HK-2 (cell line): Measurements from ENCODE around the gene MPZL1.
"Not testable (repeated sequence)": the region's sequence is repeated elsewhere in the genome, so short reads cannot be mapped to it uniquely, and the experiment has no call there.

Experiments used
- DNase-seq: peaks from one replicate; pipeline ENCODE4 v3.0.0-alpha.2; 2018; ENCODE audit not compliant: unreplicated experiment

The MPZL1 gene

DNA sequence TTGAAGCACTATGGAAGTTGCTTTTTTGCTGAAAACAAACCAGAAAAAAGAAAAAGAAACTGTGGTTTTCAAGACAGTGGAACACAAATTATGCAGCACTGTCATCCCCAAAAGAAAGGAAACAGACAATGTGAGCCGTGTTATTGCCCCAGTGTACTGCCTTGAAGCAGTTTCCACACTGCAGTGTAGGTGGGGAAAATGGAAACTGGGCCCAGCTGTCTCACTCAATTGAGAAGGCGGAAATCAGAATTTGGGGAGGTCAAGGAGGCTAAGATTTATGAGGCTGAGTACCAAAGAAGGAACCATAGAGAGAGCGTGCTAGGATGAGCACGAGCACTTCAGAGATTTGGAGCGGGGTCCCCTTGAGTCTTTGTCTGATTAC, 55.5 kb downstream of the MPZL1 start:
- DNase-seq = no peak

DNA sequence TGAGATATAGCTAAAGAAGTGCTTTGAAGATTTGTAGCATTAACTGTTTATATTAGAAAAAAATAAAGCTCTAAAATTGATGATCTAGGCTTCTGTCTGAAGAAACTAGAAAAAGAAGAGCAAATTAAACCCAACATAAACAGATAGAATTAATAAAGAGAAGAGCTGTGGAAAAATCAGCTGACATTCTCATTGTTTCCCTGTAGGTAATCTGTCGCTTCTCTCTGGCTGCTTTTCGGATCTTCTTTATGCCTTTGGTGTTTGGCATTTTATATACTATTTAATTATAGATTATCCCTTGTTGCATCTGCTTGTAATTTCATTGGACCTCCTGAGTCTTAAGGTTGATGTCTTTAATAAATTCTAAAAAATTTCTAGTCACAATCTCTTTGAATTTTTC, 59.8 kb downstream of the MPZL1 start:
- DNase-seq = no peak

DNA sequence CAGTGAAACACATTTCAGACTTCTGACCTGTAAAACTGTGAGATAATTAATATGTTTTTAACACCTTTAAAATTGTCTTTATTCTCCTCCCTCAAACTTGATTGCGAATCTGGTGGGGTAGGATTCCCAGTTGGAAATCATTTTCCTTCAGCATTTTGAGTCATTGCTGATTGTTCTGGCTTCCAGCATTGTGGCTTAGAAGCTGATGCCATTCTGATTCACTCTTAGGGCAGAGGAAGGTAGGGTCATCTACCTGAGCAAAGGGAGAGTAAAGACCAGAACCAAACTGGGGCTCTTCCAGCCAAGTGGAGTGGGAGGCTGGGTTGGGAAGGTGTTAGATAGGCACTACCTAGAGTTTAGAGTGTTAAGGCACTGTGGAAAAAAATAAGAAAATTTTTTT, 61.2 kb downstream of the MPZL1 start:
- DNase-seq = no peak

- DNase-seq = no peak
Measured at GRCh38 chr1:167784876-167785550, 63.2 kb downstream of the MPZL1 start.

DNA sequence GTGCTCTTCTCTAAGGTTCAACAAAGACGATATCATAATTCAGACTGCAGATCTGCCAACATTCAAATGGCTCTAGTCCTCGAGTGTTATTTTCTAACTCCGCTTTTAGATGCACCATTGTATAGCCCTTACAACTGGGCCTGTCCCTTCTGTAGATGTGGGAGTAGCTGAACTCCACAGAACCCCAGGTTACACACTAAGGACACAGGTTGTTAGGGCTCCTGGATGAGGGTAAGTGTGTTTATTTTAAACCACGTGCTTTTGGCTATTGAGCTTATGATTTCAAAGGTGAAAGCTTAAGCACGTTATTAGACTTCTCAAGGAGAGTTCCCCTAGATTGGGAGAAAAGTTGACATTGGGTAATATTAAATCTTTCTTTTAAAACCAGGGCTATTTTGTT, 64.7 kb downstream of the MPZL1 start:
- DNase-seq = no peak

DNA sequence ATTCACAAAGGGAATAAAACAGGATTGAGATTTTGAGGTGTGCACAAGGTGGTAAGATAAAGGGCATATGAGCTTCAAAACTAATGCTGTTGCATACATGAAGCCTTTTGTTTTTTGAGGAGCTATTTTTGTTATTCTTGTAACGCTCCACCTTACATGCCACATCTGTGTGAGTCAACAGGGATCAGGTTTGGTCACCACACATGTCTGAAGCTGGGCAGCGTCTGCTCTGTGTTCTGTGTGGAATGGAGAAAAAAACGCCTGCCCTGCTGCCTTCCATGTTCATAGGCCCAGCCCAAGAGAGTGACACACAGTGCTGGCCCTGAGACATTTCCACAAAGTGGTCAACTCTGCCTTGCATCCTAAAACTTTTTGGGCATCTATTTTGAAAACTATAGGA, 67.7 kb downstream of the MPZL1 start:
- DNase-seq = no peak

DNA sequence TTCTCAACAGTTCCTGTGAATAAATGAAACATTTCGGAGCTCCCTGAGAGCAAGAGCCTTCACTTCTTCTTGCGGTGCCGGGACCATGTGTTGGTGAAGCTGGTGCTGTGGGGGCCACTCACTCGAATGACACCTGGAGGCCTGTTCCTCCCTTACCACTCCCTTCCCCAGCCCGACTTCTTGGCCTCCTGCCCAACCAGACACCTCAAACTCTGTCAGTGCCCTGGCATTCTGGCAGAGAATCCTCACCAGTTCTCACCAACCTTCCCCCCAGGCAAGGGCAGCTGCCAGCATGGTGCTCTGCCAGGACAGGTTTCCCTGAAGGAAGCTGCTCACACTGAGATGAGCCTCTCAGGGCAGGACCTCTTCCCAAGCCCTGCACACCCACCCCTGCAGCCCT, 68.3 kb downstream of the MPZL1 start:
- no peak for DNase-seq

GRCh38 chr1:167791281-167792187, 69.8 kb downstream of the MPZL1 start:
- no peak for DNase-seq

GRCh38 chr1:167792188-167792565, 70.4 kb downstream of the MPZL1 start:
- no peak for DNase-seq

DNA sequence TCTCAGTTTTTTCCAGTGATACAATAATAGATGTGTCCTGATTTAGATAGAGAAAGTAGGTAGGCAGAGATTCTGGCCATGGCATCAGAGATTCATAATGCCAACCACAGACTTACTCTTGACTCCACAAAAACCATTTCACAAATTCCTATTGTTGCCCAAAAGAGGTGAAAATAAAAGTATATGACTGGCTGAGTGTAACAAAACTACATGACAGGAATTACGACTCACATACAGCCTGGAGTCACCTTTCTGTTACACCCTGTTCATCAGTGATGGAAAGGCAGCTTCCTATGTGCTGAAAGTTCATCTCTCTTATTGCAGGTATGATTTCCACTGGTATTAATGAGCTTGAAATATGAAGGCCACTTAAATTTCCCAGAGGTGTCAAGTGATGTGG, 72.3 kb downstream of the MPZL1 start:
- no peak for DNase-seq

DNA sequence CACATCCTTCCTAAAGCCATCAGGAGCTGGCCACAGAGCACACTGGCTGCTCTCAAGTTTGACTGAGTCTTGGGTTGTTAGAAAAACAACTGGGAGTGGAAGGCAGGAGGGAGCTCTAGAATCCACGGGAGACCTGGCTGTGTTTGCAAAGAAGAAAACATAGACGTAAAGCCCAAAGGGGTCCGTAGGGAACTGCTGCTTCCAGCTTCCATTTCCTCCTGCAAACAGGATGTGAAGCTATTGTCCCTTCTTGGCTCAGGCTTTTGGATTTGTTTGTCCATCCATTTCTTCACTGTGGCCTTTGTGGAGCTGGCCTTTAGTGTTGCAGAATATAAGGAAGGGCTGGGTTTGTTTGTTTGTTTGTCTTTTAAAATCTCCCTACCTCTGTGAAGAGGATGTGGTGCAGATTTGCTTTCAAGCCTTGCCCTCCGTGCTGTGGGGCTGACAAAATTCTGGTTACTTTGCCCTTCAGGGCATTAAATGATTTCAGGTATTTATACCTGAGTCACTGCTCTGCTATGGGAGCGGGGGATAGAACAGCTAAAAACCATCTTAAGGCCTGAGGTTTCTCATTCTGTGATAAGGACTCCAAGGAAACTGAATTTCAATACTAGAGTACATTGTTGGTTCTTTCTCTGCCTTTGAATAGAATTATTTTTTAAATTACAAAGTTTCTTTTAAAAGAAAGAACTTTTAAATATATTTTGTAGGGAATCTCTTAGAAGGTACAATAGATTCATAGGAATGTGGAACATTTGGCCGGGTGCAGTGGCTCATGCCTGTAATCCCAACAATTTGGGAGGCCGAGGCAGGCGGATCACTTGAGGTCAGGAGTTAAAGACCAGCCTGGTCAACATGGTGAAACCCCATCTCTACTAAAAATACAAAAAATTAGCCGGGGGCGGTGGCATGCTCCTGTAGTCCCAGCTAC, 74.3 kb downstream of the MPZL1 start:
- no peak for DNase-seq

GRCh38 chr1:167797015-167797414, 75.2 kb downstream of the MPZL1 start:
- peak; percentile 85 for DNase-seq

DNA sequence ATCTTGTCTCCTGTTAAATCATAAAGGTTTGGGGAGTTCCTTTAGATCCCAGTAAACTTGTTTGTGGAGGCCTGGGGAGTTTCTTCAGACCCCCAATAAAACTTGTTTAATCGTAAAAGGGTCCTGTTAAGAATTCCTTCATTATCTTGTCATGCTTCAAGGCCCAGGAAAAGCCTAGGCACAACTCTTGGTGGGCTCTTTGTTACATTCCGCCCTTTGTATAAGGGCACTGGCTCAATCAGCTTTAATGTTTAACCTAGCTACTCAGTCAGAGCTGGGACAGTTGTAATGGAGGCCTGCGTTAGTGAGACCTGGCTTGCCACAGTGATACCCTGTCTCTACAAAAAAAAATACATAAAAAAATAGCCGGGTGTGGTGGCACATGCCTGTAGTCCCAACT, 77.2 kb downstream of the MPZL1 start:
- DNase-seq = no peak

DNA sequence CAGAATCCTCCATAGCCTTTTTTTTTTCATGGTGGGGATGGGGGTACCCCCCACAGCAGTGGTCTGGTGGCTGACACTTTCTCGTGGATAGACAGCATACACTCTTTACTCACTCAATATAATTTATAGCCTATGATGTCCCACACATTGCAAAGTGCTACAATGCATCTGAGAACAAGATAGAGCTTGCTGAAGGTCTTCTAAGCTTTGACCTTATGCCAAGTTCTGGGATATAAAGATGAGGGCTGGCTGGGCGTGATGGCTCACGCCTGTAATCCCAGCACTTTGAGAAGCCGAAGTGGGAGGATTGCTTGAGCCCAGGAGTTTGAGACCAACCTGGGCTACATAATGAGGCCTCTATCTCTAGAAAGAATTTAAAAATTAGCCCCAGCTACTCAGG, 78.0 kb downstream of the MPZL1 start:
- DNase-seq = no peak

DNA sequence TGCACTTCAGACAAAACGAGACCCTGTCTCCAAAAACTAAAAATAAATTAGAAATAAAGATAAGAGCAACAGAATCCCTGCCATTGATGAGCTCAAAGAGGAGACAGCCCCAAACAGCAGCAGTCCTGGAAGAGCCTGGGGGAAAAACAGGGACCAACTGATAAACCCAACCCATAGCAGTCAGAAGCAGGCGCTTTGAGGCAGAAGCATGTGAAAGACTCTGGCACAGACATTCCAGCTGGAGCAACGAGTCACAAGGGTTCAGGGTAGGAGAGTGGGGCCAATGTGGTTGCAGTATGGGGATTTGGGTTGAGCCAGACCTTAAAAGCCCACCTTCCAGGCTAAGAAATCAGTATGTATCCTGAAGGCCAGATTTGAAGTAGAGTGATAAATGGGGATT, 78.5 kb downstream of the MPZL1 start:
- no peak for DNase-seq

DNA sequence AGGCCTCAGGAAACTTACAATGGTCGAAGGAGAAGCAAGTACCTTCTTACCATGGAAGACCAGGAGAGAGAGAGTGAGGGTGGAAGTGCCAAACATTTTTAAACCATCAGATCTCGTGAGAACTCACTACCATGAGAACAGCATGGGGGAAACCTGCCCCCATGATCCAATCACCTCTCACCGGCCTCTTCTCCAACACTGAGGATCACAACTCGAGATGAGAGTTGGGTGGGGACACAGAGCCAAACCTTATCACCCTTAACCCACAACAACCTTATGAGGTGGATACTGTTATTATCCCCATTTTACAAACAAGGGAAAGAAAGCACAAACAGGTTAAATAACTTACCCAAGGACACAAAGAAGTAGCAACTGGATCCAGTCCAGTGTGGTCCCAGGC, 80.5 kb downstream of the MPZL1 start:
- no peak for DNase-seq

- peak; percentile 96 for DNase-seq
Measured at GRCh38 chr1:167803358-167804207, 81.8 kb downstream of the MPZL1 start.

DNA sequence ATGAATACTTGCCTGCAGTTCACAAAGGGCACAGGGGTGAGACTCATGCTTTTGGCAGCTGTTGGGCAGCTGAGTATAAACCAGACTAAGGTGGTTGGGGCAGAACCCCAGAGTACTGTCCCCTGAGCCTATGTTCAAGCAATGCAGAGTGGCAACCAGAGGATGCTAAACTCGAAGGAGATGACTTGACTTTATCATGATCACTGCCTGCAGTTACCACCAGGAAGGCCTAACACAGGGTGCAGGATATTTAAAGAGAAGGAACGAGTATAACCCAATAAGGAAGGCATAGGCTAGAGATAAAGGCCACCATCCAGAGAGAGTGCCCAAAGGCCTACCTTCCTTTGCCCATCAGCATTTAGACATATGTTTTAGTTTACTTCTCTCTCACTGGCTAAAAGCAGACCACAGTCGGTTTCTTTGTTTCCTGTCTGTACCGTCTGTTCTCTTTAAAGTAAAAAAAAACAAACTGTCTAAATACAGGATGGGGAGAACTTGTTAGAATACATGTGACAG, 83.3 kb downstream of the MPZL1 start:
- no peak for DNase-seq

GRCh38 chr1:167806235-167806634, 84.5 kb downstream of the MPZL1 start:
- not testable (repeated sequence) for DNase-seq

DNA sequence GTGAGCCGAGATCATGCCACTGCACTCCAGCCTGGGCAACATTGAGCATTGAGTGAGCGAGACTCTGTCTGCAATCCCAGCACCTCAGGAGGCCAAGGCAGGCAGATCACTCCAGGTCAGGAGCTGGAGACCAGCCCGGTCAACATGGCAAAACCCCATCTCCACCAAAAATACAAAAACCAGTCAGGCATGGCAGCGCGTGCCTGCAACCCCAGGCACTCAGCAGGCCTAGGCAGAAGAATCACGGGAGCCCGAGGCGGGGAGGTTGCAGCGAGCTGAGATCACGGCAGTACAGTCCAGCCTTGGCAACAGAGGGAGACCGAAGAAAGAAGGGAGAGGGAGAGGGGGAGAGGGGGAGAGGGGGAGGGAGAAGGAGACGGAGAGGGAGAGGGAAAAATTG, 84.9 kb downstream of the MPZL1 start:
- DNase-seq = not testable (repeated sequence)

GRCh38 chr1:167808104-167808503, 86.3 kb downstream of the MPZL1 start:
- DNase-seq = no peak
